ES-I3 (cell line): ENCODE measurements around the gene EEF1AKMT3.
"Not testable (repeated sequence)": the region's sequence is repeated elsewhere in the genome, so short reads cannot be mapped to it uniquely, and the experiment has no call there.

Source experiments
- H3K36me3 ChIP-seq: 2 replicates; pipeline ENCODE4 v1.6.1; 2013; ENCODE audit warnings: mild to moderate bottlenecking, low read length, control low read depth, moderate library complexity; ENCODE audit not compliant: insufficient read depth
- H3K4me1 ChIP-seq: 2 replicates; pipeline ENCODE4 v1.6.1; 2013; ENCODE audit warnings: mild to moderate bottlenecking, control low read depth, low read length; ENCODE audit not compliant: insufficient read depth
- H3K9ac ChIP-seq: 2 replicates; pipeline ENCODE4 v1.6.1; 2013; ENCODE audit warnings: low read depth, mild to moderate bottlenecking, low read length, moderate library complexity
- H3K9me3 ChIP-seq: 2 replicates; pipeline ENCODE4 v1.6.1; 2013; ENCODE audit warnings: mild to moderate bottlenecking, low read length, moderate library complexity; ENCODE audit not compliant: control insufficient read depth, insufficient read depth

Gene EEF1AKMT3

GRCh38 chr12:57815177-57816000, 43.0 kb downstream of the EEF1AKMT3 start:
- Histone ChIP-seq H3K36me3 (no peaks in the 10 kb centered on the region), H3K9me3 (no peaks in the 10 kb centered on the region), H3K4me1 (no peaks in the 10 kb centered on the region), H3K9ac (no peak overlapping the region)

- Histone ChIP-seq H3K9ac (no peak overlapping the region), H3K4me1 (no peaks in the 10 kb centered on the region), H3K9me3 (no peaks in the 10 kb centered on the region), H3K36me3 (no peaks in the 10 kb centered on the region)
Observed at GRCh38 chr12:57816001-57816854, 43.8 kb downstream of the EEF1AKMT3 start.

- Histone ChIP-seq H3K36me3 (no peaks in the 10 kb centered on the region), H3K9me3 (no peaks in the 10 kb centered on the region), H3K9ac (no peak overlapping the region), H3K4me1 (no peaks in the 10 kb centered on the region)
Observed at GRCh38 chr12:57816855-57817151, 44.4 kb downstream of the EEF1AKMT3 start.

GRCh38 chr12:57817261-57817989, 45.0 kb downstream of the EEF1AKMT3 start:
- Histone ChIP-seq H3K36me3 (no peaks in the 10 kb centered on the region), H3K9ac (no peak overlapping the region), H3K4me1 (no peaks in the 10 kb centered on the region), H3K9me3 (no peaks in the 10 kb centered on the region)

GRCh38 chr12:57817990-57818331, 45.5 kb downstream of the EEF1AKMT3 start:
- not testable (repeated sequence) for H3K4me1 ChIP-seq, H3K36me3 ChIP-seq, H3K9ac ChIP-seq, H3K9me3 ChIP-seq

GRCh38 chr12:57820119-57820518, 47.7 kb downstream of the EEF1AKMT3 start:
- H3K4me1 ChIP-seq, H3K9ac ChIP-seq, H3K36me3 ChIP-seq, H3K9me3 ChIP-seq: not testable (repeated sequence)

GRCh38 chr12:57821015-57821414, 48.6 kb downstream of the EEF1AKMT3 start:
- H3K9ac ChIP-seq, H3K9me3 ChIP-seq, H3K4me1 ChIP-seq, H3K36me3 ChIP-seq: not testable (repeated sequence)

- Histone ChIP-seq H3K4me1 (no peaks in the 10 kb centered on the region), H3K9me3 (no peaks in the 10 kb centered on the region), H3K9ac (no peak overlapping the region), H3K36me3 (0 out of 2 replicates have a peak, but pooled peaks cover 4% of the 10 kb centered on the region)
Observed at GRCh38 chr12:57821474-57822214, 49.2 kb downstream of the EEF1AKMT3 start.

- Histone ChIP-seq H3K9me3 (no peaks in the 10 kb centered on the region), H3K9ac (no peak overlapping the region), H3K36me3 (peaks cover 11% of the 10 kb centered on the region), H3K4me1 (no peaks in the 10 kb centered on the region)
Observed at GRCh38 chr12:57822392-57823130, 50.1 kb downstream of the EEF1AKMT3 start.

GRCh38 chr12:57823131-57823907, 50.9 kb downstream of the EEF1AKMT3 start:
- Histone ChIP-seq H3K9me3 (no peaks in the 10 kb centered on the region), H3K9ac (no peak overlapping the region), H3K36me3 (peaks cover 15% of the 10 kb centered on the region), H3K4me1 (no peaks in the 10 kb centered on the region)

- no peak overlapping the region for H3K9ac ChIP-seq
- no peaks in the 10 kb centered on the region for H3K4me1 ChIP-seq
- peaks cover 23% of the 10 kb centered on the region for H3K36me3 ChIP-seq
- no peaks in the 10 kb centered on the region for H3K9me3 ChIP-seq
Observed at GRCh38 chr12:57823908-57824640, 51.7 kb downstream of the EEF1AKMT3 start.

GRCh38 chr12:57825451-57825850, 53.0 kb downstream of the EEF1AKMT3 start:
- H3K4me1 ChIP-seq = no peaks in the 10 kb centered on the region
- H3K9me3 ChIP-seq = no peaks in the 10 kb centered on the region
- H3K36me3 ChIP-seq = peaks cover 24% of the 10 kb centered on the region
- no peak overlapping the region for H3K9ac ChIP-seq
